ENCODE measurements around the gene SENP6. TPM values are rescaled to one million over a fixed set of nuclear protein-coding genes. Genes with fewer than 3 reads are reported as not detected.
A peak's percentile ranks its signal among the peaks of the same experiment; 100 is the strongest.

SENP6 gene
- total RNA-seq, 1 experiment from 2014 or later, result 116 TPM

DNA sequence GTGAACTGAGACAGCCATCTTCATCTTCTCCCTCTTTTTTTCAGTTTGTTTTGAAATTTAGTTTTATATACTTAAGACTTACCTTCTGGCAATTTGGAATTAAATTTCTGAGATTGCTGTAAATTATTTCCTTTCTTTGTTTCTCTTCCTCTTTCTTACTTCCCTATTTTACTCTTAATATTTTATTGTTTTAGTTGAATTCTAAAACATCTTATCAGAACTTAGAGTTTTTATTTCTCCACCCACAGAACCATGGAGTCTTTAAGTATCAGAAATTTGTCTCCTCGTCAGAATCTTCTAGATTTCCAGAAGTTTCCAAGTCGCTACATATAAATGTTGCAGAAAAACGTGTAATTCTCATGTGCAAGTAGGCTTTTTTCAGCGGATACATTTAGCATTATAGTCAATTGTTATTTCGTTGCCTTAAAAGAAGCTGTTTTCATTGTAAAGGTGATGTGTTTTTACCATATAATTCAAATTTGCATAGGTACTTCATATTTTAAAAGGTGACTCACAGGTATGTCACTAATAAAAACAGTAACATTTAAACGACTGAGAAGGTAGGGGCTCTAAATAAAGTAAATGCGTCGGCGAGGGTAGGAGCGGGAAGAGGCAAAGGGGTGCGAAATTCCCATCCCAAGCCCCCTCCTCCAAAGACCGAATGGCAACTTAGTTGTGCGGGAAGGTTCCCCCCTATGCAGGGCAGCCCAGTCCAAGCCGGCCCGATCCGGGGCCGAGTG lies 146.5 kb downstream of the SENP6 start:
- Histone ChIP-seq H3K56ac (ENCODE audit: insufficient read length, low read depth, low read length) (no peak overlapping the region), H3K9ac (ENCODE audit: extremely low read depth, insufficient read length, low read length) (peak overlapping the region; percentile 73), H3K79me1 (ENCODE audit: insufficient read depth, low read depth, low read length, poor library complexity, severe bottlenecking) (no peaks in the 10 kb centered on the region), H4K8ac (replicated peaks; ENCODE audit: insufficient read length, low read depth, low read length) (no peak overlapping the region), H2BK5ac (ENCODE audit: insufficient read length, low read length) (no peak overlapping the region), H4K91ac (ENCODE audit: insufficient read length, low read depth, low read length) (peak overlapping the region; percentile 27), H3K23ac (ENCODE audit: insufficient read length, low read depth, low read length) (no peak overlapping the region), H4K5ac (ENCODE audit: insufficient read length, low read depth, low read length) (no peak overlapping the region), H2BK120ac (ENCODE audit: low read depth, low read length, poor library complexity, severe bottlenecking) (no peak overlapping the region), H3K4ac (ENCODE audit: low read depth, low read length) (no peak overlapping the region), H2BK20ac (ENCODE audit: low read depth, low read length, poor library complexity, severe bottlenecking) (no peak overlapping the region), H4K20me1 (ENCODE audit: control insufficient read depth, insufficient read depth, insufficient read length) (no peaks in the 10 kb centered on the region), H3K23me2 (ENCODE audit: insufficient read length, low read depth, low read length, poor library complexity, severe bottlenecking) (peaks cover 3% of the 10 kb centered on the region), H3K14ac (ENCODE audit: insufficient read depth, low read length) (peak overlapping the region; percentile 49), H3K18ac (ENCODE audit: insufficient read length, low read depth, low read length) (peak overlapping the region; percentile 63), H3K4me1 (ENCODE audit: insufficient read depth, low read length) (no peaks in the 10 kb centered on the region), H2BK15ac (ENCODE audit: low read depth, low read length) (no peak overlapping the region), H3T11ph (ENCODE audit: low read length) (no peak overlapping the region), H2AK5ac (ENCODE audit: insufficient read length, low read length) (no peak overlapping the region), H3K79me2 (ENCODE audit: insufficient read depth, low read length) (no peaks in the 10 kb centered on the region; the same call in 1 of the 2 replicates), H2AFZ (ENCODE audit: low read length) (no peak overlapping the region), H3K27me3 (ENCODE audit: insufficient read depth, low read length) (no peaks in the 10 kb centered on the region), H3K4me2 (ENCODE audit: insufficient read depth, insufficient read length, low read length) (peak overlapping the region; percentile 45), H3K9me3 (ENCODE audit: control insufficient read depth, low read depth, low read length) (no peaks in the 10 kb centered on the region), H2BK12ac (ENCODE audit: insufficient read length, low read depth, low read length) (no peak overlapping the region), H3K27ac (ENCODE audit: insufficient read length, low read depth, low read length) (no peak overlapping the region)
- peaks cover 13% of the 10 kb centered on the region for H3K27me3 Mint-ChIP-seq (ENCODE audit: low read depth)
- H3K9me3 Mint-ChIP-seq, result no peaks in the 10 kb centered on the region
- WGBS (ENCODE audit: extremely low coverage, insufficient read length, low lambda C conversion rate), result no CpG with 5 or more reads among the region's 17 CpGs
- DNase-seq, result no peak
- H3K36me3 Mint-ChIP-seq (ENCODE audit: insufficient read depth in 1 of 3, low read depth in 3 of 3), result no peaks in the 10 kb centered on the region
- peaks cover 11 to 20% of the 10 kb centered on the region in 2 experiments for H3K4me1 Mint-ChIP-seq
- peak overlapping the region in 1 of 3 experiments; percentile 97; a peak in 3 of 7 replicates for H3K27ac Mint-ChIP-seq
- peak overlapping the region; percentile 80 to 94 for H3K4me3 Mint-ChIP-seq
- TF ChIP-seq, protein P1, sequence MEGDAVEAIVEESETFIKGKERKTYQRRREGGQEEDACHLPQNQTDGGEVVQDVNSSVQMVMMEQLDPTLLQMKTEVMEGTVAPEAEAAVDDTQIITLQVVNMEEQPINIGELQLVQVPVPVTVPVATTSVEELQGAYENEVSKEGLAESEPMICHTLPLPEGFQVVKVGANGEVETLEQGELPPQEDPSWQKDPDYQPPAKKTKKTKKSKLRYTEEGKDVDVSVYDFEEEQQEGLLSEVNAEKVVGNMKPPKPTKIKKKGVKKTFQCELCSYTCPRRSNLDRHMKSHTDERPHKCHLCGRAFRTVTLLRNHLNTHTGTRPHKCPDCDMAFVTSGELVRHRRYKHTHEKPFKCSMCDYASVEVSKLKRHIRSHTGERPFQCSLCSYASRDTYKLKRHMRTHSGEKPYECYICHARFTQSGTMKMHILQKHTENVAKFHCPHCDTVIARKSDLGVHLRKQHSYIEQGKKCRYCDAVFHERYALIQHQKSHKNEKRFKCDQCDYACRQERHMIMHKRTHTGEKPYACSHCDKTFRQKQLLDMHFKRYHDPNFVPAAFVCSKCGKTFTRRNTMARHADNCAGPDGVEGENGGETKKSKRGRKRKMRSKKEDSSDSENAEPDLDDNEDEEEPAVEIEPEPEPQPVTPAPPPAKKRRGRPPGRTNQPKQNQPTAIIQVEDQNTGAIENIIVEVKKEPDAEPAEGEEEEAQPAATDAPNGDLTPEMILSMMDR (conservative IDR thresholded peaks at IDR 0.05), result no peak

Measured in H9 (cell line).